Cortex of kidney (tissue), 1 donor: ENCODE data around the gene NDUFS7.

ENCODE experiments used
- DNase-seq: peaks from one replicate; lab custom pipeline; 2025; lab: John Stamatoyannopoulos, UW

Gene NDUFS7

DNA sequence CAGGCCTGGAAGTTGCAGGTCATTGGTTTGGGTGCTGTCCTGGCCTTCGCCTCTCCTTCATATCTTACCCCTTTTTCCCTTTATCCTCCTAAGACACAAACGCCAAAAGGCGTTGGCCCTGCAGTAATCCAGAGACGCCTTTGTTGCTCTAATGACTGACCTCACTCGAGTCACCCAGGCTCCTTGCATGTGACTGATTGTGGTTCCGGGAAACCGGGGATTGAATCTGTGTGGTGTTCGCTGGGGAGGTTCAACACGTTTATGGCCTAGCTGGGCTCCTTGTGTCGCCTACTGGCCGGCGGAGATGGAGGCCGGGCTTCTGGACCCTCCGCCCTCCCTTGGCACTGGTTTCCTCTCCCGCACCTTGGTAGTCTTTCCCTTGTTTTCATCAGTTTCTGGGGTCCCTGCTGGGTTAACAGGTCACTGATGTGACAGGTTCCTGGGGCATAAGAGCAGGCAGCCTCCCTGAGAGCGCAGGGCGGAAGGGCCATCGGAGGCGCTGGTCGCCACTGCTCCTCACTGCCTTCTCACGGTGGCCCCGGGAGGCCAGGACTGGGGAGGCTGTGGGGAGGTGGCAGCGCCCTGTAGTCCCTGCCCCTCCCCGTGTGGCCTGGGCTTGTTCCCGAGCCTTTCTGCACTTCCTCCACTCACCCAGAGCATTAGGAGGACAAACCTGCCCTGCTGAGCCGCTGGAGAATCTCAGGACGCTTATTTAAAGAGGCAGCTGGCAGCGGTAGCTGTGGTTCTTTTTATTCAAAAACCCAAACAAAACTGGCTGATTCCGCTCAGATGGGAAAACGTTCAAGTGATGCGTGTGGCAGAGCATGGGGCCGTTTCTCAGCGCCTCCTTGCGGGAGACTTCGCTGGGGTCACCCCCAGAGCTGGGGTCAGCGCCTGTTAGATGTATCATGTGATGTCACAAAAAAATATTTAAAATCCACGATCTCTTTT, 18.1 kb upstream of the NDUFS7 start:
- DNase-seq, result no peak

- DNase-seq, result no peak
These were observed 17.4 kb upstream of the NDUFS7 start for GRCh38 chr19:1366296-1366695.

GRCh38 chr19:1366899-1367870, 16.5 kb upstream of the NDUFS7 start:
- no peak for DNase-seq

GRCh38 chr19:1369214-1369805, 14.4 kb upstream of the NDUFS7 start:
- no peak for DNase-seq

DNA sequence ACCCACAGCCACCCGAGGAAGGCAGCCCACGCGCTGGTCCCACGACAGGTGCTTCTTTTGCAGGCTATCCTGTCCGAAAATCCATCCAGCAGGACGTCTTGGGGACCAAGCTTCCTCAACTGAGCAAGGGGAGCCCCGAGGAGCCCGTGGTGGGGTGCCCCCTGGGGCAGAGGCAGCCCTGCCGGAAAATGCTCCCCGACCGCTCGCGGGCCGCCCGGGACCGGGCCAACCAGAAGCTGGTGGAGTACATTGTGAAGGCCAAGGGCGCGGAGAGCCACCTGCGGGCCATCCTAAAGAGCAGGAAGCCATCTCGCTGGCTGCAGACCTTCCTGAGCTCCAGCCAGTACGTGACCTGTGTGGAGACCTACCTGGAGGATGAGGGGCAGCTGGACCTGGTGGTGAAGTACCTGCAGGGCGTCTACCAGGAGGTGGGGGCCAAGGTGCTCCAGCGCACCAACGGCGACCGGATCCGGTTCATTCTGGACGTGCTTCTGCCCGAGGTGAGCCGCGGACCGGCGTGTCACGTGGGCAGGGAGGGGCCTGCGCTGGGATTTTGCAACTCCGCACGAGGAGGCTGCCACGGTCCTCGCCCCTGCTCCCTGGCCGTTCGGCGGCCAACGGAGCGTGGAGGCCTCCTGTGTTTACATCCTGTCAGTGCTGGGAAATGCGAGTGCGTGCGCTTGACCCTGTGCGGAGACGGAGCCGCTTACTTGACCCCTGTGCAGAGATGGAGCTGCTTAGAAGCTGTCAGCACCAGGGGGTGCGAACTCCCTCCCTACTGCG, 12.9 kb upstream of the NDUFS7 start:
- no peak for DNase-seq

- no peak for DNase-seq
These were observed 10.6 kb upstream of the NDUFS7 start for GRCh38 chr19:1373042-1373533.

- DNase-seq, result no peak
These were observed 10.0 kb upstream of the NDUFS7 start for GRCh38 chr19:1373534-1374249.

GRCh38 chr19:1374250-1374577, 9.5 kb upstream of the NDUFS7 start:
- DNase-seq, result no peak

GRCh38 chr19:1376415-1376805, 7.3 kb upstream of the NDUFS7 start:
- DNase-seq, result no peak

GRCh38 chr19:1377176-1377964, 6.3 kb upstream of the NDUFS7 start:
- no peak for DNase-seq

- DNase-seq, result no peak
These were observed 5.5 kb upstream of the NDUFS7 start for GRCh38 chr19:1377965-1378785.

DNA sequence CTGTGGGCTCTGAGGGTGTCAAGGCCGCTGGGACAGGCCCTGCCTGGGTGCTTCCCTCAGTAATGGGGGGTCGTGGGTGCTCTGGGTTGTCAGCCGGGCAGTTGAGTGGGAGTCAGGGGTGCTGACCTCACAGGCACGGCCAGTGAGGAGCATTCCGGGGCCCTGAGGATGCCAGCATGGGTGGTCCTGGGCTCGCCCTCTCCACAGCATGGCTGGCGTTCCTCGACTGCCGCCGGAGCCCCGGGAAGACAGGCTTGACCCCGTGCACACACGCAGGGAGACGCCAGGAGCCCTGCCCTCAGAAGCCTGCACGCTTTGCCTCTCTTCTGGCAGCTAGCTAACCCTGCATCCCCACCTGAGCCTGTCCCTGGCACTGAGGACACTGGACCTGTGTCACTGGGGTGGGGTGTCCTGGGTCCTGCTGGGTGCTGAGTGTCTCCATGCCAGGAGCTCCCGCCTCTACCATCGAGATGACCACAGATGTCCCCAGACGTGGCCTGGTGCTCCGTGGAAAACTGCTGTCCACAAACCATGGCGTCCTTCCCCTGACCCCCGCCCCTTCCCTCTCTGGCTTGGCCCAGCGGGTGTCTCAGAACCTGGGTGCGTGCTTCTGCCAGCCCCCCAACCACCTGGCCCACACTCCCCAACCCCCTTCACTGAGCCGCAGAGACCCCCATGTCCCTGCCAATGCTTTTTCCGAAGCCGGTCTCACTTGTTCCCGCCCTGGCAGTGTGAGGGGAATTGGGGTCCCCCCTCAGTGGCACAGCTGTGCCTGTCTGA, 4.4 kb upstream of the NDUFS7 start:
- DNase-seq, result no peak

DNA sequence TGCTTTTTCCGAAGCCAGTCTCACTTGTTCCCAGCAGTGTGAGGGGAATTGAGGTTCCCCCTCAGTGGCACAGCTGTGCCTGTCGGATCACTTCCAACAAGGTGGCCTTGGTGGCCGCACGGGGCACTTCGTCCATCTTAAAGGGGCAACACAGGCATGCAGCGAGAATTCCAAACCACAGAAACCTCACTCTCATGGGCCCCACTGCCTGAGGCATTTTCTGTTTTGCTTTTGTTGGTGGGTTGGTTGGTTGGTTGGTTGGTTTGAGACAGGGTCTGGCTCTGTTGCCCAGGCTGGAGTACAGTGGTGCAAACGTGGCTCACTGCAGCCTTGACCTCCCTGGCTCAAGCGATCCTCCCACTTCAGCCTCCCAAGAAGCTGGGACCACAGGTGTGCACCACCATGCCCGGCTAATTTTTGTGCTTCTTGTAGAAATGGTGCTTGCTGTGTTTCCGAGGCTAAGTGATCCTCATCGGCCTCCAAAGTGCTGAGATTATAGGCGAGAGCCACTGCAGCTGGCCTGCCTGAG, 3.7 kb upstream of the NDUFS7 start:
- DNase-seq, result no peak

- DNase-seq, result no peak
These were observed 1.5 kb upstream of the NDUFS7 start for GRCh38 chr19:1382250-1382649.

DNA sequence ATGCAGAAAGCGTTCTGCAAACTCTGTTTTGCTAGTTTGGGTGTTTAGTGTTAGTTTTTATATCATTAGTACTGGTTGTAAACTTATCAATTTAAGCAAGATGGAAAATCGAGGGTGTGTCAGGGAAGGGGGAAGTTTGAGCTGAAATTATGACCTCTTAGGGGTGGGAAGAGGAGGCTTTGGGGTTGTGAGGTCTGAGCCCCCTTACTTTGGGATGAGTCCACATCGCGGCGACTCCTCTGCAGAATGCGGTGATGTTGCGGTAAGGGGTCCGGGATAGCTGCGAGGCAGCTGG, 743 bp upstream of the NDUFS7 start:
- DNase-seq, result no peak

- no peak for DNase-seq
These were observed 367 bp downstream of the NDUFS7 start for GRCh38 chr19:1384085-1384462.

DNA sequence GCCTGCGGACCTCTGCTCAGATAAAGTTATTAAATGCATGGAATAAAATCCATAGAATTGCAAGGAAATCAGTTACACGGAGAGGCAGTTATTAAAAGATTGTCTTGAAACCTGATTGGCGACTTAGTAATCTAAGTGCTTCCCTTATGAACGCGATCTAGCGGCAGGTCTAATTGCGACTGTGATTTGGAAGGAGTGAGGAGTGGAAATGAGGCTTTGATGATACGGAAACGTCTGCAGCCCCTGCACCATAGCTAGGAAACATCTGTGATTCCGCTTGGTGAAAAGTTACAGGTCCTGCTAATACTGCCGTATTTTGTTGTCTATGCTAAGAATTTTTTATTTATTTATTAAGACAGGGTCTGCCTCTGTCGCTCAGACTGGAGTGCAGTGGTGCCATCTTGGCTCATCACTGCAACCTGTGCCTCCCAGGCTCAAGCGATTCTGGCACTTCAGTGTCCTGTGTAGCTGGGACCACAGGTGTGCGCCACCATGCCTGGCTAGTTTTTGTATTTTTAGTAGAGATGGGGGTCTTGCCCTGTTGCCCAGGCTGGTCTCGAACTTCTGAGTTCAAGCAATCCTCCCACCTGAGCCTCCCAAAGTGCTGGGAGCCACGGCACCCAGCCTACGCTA, 887 bp downstream of the NDUFS7 start:
- DNase-seq, result no peak

- no peak for DNase-seq
These were observed 2.1 kb downstream of the NDUFS7 start for GRCh38 chr19:1385816-1386215.
